SK-N-SH treated with all-trans-retinoic acid at 6 μM for 48 hours (cell line): ENCODE measurements around the gene KCNC4.

ENCODE experiments used
- ATAC-seq: fragments of 200-7000 bp; cut with Tn5 transposase; 3 replicates; pipeline ENCODE4 v1.9.1; 2020; ENCODE audit warnings: mild to moderate bottlenecking, moderate library complexity
- ARNTL ChIP-seq: fragments of 450-650 bp; formaldehyde crosslinking; IDR thresholded peaks from 2 replicates; pipeline ENCODE4 v1.5.0; 2020; ENCODE audit warnings: low read depth, mild to moderate bottlenecking, moderate library complexity, borderline replicate concordance
- CREB5 ChIP-seq: fragments of 250-450 bp; sonication (Bioruptor Pico); IDR thresholded peaks from 2 replicates; pipeline ENCODE4 v1.5.1; 2020; ENCODE audit warnings: low read depth, mild to moderate bottlenecking, moderate library complexity
- CSDC2 ChIP-seq: fragments of 250-450 bp; sonication (Bioruptor Pico); IDR thresholded peaks from 2 replicates; pipeline ENCODE4 v1.5.0; 2020; ENCODE audit warnings: mild to moderate bottlenecking, moderate library complexity
- CSRNP3 ChIP-seq: fragments of 250-450 bp; sonication (Bioruptor Pico); IDR thresholded peaks from 2 replicates; pipeline ENCODE4 v1.5.1; 2021; ENCODE audit warnings: mild to moderate bottlenecking, moderate library complexity
- GLIS3 ChIP-seq: fragments of 250-450 bp; sonication (Bioruptor Pico); IDR thresholded peaks from 2 replicates; pipeline ENCODE4 v1.5.0; 2020; ENCODE audit warnings: mild to moderate bottlenecking, moderate library complexity
- ISL1 ChIP-seq: fragments of 250-450 bp; sonication (Bioruptor Pico); IDR thresholded peaks from 2 replicates; pipeline ENCODE4 v2.1.2; 2022; ENCODE audit warnings: mild to moderate bottlenecking, moderate library complexity
- OSR1 ChIP-seq: fragments of 250-450 bp; sonication (Bioruptor Pico); IDR thresholded peaks from 2 replicates; pipeline ENCODE4 v1.8.0; 2022; ENCODE audit warnings: moderate library complexity, mild to moderate bottlenecking, inconsistent platforms
- PATZ1 ChIP-seq: fragments of 250-450 bp; sonication (Bioruptor Pico); IDR thresholded peaks from 2 replicates; pipeline ENCODE4 v1.8.0; 2020; ENCODE audit warnings: mild to moderate bottlenecking, moderate library complexity, borderline replicate concordance
- POU6F1 ChIP-seq: fragments of 250-450 bp; sonication (Bioruptor Pico); IDR thresholded peaks from 2 replicates; pipeline ENCODE4 v1.8.0; 2021; ENCODE audit warnings: low read depth, mild to moderate bottlenecking, moderate library complexity, borderline replicate concordance
- PPARA ChIP-seq: fragments of 250-450 bp; sonication (Bioruptor Pico); IDR thresholded peaks from 2 replicates; pipeline ENCODE4 v1.5.0; 2020; ENCODE audit warnings: mild to moderate bottlenecking, borderline replicate concordance
- RARB ChIP-seq: fragments of 250-450 bp; sonication (Bioruptor Pico); IDR thresholded peaks from 2 replicates; pipeline ENCODE4 v1.8.0; 2021; ENCODE audit warnings: mild to moderate bottlenecking, moderate library complexity
- TSHZ2 ChIP-seq: fragments of 250-450 bp; sonication (Bioruptor Pico); IDR thresholded peaks from 2 replicates; pipeline ENCODE4 v1.5.0; 2020; ENCODE audit warnings: mild to moderate bottlenecking, moderate library complexity
- ZC3H10 ChIP-seq: fragments of 250-450 bp; sonication (Bioruptor Pico); IDR thresholded peaks from 2 replicates; pipeline ENCODE4 v1.5.1; 2021; ENCODE audit warnings: mild to moderate bottlenecking, moderate library complexity
- ZFP3 ChIP-seq: fragments of 250-450 bp; sonication (Bioruptor Pico); IDR thresholded peaks from 2 replicates; pipeline ENCODE4 v1.5.0; 2020; ENCODE audit warnings: mild to moderate bottlenecking, moderate library complexity
- ZNF565 ChIP-seq: fragments of 450-650 bp; formaldehyde crosslinking; conservative IDR thresholded peaks from 2 replicates; pipeline ENCODE4 v1.5.0; 2020; ENCODE audit warnings: low read depth, mild to moderate bottlenecking, moderate library complexity
- ZNF8 ChIP-seq: fragments of 450-650 bp; formaldehyde crosslinking; IDR thresholded peaks from 2 replicates; pipeline ENCODE4 v1.5.0; 2020; ENCODE audit warnings: mild to moderate bottlenecking, moderate library complexity

Gene KCNC4

GRCh38 chr1:110233861-110234260 lies 23.7 kb downstream of the KCNC4 start:
- TF ChIP-seq CREB5 (CRISPR knock-in tag) (no peak), TSHZ2 (CRISPR knock-in tag) (no peak), OSR1 (CRISPR knock-in tag) (no peak), CSDC2 (no peak)
- ATAC-seq: no peak

- ATAC-seq: no peak; the same call in 2 of the 3 replicates
- no peak for TF ChIP-seq RARB (CRISPR knock-in tag)
- no peak for TF ChIP-seq PPARA (CRISPR knock-in tag)
These were observed 24.6 kb downstream of the KCNC4 start for GRCh38 chr1:110234691-110235090.

GRCh38 chr1:110235181-110235833 lies 25.2 kb downstream of the KCNC4 start:
- no peak for TF ChIP-seq OSR1 (CRISPR knock-in tag)
- TF ChIP-seq ZFP3: no peak
- TF ChIP-seq ARNTL (CRISPR knock-in tag): no peak
- no peak for TF ChIP-seq RARB (CRISPR knock-in tag)
- TF ChIP-seq ZNF565: no peak; the same call in 1 of the 2 replicates
- no peak for TF ChIP-seq PATZ1 (CRISPR knock-in tag)
- TF ChIP-seq POU6F1: no peak
- no peak for TF ChIP-seq GLIS3 (CRISPR knock-in tag)
- TF ChIP-seq ZNF8 (CRISPR knock-in tag): 0 out of 2 replicates have a peak, but pooled peaks have one; percentile 14
- no peak for TF ChIP-seq CSRNP3 (CRISPR knock-in tag)
- TF ChIP-seq PPARA (CRISPR knock-in tag): 0 out of 2 replicates have a peak, but pooled peaks have one; percentile 41
- peak; percentile 38; the same call in 1 of the 2 replicates for TF ChIP-seq ISL1
- peak; percentile 57; the same call in 1 of the 2 replicates for TF ChIP-seq TSHZ2 (CRISPR knock-in tag)
- TF ChIP-seq ZC3H10 (CRISPR knock-in tag): no peak
- TF ChIP-seq CREB5 (CRISPR knock-in tag): peak; percentile 15; the same call in 1 of the 2 replicates
- peak; percentile 59 for ATAC-seq
